Measurements from ENCODE around the gene ODF4.
A peak's percentile ranks its signal among the peaks of the same experiment; 100 is the strongest.

Gene ODF4

GRCh38 chr17:8339540-8339939 is at the start of gene ODF4:
TSS of gene ODF4 (plus strand) at chr17:8339840. CDS start at chr17:8340052, 212 bp downstream.
- intact Hi-C loops (cut with DNase I; ENCODE audit: low total_unique reads), result no loop called here
- Histone ChIP-seq H3K27ac (no peak within 1 kb of the TSS), H3K4me3 (no peak within 1 kb of the TSS), H3K36me3 (no peaks in the 10 kb centered on the region), H3K9me3 (no peaks in the 10 kb centered on the region), H3K4me1 (peaks cover 0 to 12% (median 3%) of the 10 kb centered on the region in 4 donors), H3K27me3 (no peaks in the 10 kb centered on the region)
- TF ChIP-seq, protein P1, sequence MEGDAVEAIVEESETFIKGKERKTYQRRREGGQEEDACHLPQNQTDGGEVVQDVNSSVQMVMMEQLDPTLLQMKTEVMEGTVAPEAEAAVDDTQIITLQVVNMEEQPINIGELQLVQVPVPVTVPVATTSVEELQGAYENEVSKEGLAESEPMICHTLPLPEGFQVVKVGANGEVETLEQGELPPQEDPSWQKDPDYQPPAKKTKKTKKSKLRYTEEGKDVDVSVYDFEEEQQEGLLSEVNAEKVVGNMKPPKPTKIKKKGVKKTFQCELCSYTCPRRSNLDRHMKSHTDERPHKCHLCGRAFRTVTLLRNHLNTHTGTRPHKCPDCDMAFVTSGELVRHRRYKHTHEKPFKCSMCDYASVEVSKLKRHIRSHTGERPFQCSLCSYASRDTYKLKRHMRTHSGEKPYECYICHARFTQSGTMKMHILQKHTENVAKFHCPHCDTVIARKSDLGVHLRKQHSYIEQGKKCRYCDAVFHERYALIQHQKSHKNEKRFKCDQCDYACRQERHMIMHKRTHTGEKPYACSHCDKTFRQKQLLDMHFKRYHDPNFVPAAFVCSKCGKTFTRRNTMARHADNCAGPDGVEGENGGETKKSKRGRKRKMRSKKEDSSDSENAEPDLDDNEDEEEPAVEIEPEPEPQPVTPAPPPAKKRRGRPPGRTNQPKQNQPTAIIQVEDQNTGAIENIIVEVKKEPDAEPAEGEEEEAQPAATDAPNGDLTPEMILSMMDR (IDR thresholded peaks at IDR 0.05), result no peak
- no peak for DNase-seq

DNA sequence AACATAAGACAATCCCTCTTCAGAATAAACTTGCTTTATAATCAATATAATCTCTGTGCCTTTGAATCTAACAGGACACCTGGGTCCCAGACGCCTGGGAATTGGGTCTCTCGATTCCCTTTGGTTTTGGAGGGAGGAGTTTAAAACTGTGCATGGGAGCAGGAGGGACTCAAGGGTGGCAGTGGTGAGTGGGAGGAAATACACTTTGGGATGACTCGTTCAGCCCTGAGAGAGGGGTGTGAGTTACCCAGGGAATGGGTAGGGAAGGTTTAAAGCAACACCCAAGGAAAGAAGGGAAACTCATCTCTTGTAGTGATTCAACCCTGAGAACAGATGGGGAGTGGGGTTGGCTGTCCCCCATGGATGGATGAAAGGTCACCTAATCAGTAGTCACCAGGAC is 49.6 kb upstream of the ODF4 start:
- TF ChIP-seq, protein P1 (IDR thresholded peaks at IDR 0.05), result no peak
- intact Hi-C loops (cut with DNase I; ENCODE audit: low total_unique reads), result loop anchor here (5.0 to 10.0 kb wide), 2 partner anchors 43 to 95 kb away; partner anchors contain the start of genes BORCS6, CTC1 and PFAS
- no peak overlapping the region for H3K27ac ChIP-seq

GRCh38 chr17:8292639-8293395 is 46.8 kb upstream of the ODF4 start:
- intact Hi-C loops (cut with DNase I; ENCODE audit: low total_unique reads), result loop anchor here (5.0 to 10.0 kb wide), 2 partner anchors 46 to 98 kb away; partner anchors contain the start of genes BORCS6, CTC1 and PFAS
- Histone ChIP-seq H3K27ac (no peak overlapping the region), H3K9me3 (no peaks in the 10 kb centered on the region), H3K4me3 (no peak overlapping the region), H3K27me3 (no peaks in the 10 kb centered on the region), H3K36me3 (no peaks in the 10 kb centered on the region), H3K4me1 (peaks cover 0 to 28% (median 16%) of the 10 kb centered on the region in 4 donors)
- no peak for DNase-seq
- TF ChIP-seq, protein P1 (IDR thresholded peaks at IDR 0.05), result no peak

More for the DNA sequence above, 49.6 kb upstream of the ODF4 start:
- H3K4me3 ChIP-seq, result no peak overlapping the region
- H3K4me1 ChIP-seq, result peaks cover 0 to 28% (median 17%) of the 10 kb centered on the region in 4 donors
- no peaks in the 10 kb centered on the region for H3K27me3 ChIP-seq
- no peaks in the 10 kb centered on the region for H3K9me3 ChIP-seq
- H3K36me3 ChIP-seq, result no peaks in the 10 kb centered on the region
- no peak for DNase-seq

- no peak for DNase-seq
- Histone ChIP-seq H3K4me1 (peaks cover 0 to 19% (median 11%) of the 10 kb centered on the region in 4 donors), H3K27me3 (no peaks in the 10 kb centered on the region), H3K36me3 (no peaks in the 10 kb centered on the region), H3K4me3 (no peak overlapping the region), H3K27ac (peak overlapping the region in 1 of 2 donors; percentile 84), H3K9me3 (no peaks in the 10 kb centered on the region)
- intact Hi-C loops (cut with DNase I; ENCODE audit: low total_unique reads), result loop anchor here (5.0 to 10.0 kb wide), 2 partner anchors 47 to 100 kb away; partner anchors contain the start of genes BORCS6, CTC1 and PFAS
- TF ChIP-seq, protein P1 (IDR thresholded peaks at IDR 0.05), result no peak
These were observed 45.3 kb upstream of the ODF4 start for GRCh38 chr17:8294361-8294760.

- no peaks in the 10 kb centered on the region for H3K9me3 ChIP-seq
- TF ChIP-seq, protein P1 (IDR thresholded peaks at IDR 0.05), result no peak
- H3K27me3 ChIP-seq, result no peaks in the 10 kb centered on the region
- H3K36me3 ChIP-seq, result no peaks in the 10 kb centered on the region
- intact Hi-C loops (cut with DNase I; ENCODE audit: low total_unique reads), result loop anchor here (5.0 to 10.0 kb wide), 2 partner anchors 48 to 100 kb away; partner anchors contain the start of genes BORCS6, CTC1 and PFAS
- no peak for DNase-seq
- peak overlapping the region; percentile 84 for H3K27ac ChIP-seq
- peak overlapping the region; percentile 62 to 80 for H3K4me3 ChIP-seq
- peaks cover 0 to 14% (median 7%) of the 10 kb centered on the region in 4 donors for H3K4me1 ChIP-seq
These were observed 44.8 kb upstream of the ODF4 start for GRCh38 chr17:8294814-8295316.

Measured in tibial artery (tissue), 4 donors.